ENCODE measurements around the gene NTRK3. TPM values are rescaled to one million over a fixed set of nuclear protein-coding genes. Genes with fewer than 3 reads are reported as not detected.

Gene NTRK3
- total and polyA plus RNA-seq, 2 donors (not counting 3 experiments of a cell fraction or from before 2014, with no cell fraction given), result not detected

GRCh38 chr15:88257311-88258092, 963 bp upstream of the NTRK3 start:
- FAIRE-seq (no peak), DNase-seq (ENCODE audit: low read depth, low spot score) (no peak)
- Histone ChIP-seq H4K20me1 (replicated peaks; ENCODE audit: control insufficient read depth, extremely low read depth, insufficient read depth, low read length) (no peaks in the 10 kb centered on the region), H3K4me1 (ENCODE audit: control insufficient read depth, extremely low read depth, insufficient read depth, low read length) (no peaks in the 10 kb centered on the region), H3K4me3 (replicated peaks in 1 of 3; ENCODE audit: insufficient read depth in 1 of 3, low read depth in 1 of 3, low read length in 3 of 3) (no peak overlapping the region), H3K79me2 (ENCODE audit: control insufficient read depth, insufficient read depth, low read length) (no peaks in the 10 kb centered on the region), H3K9me1 (replicated peaks; ENCODE audit: control insufficient read depth, extremely low read depth, insufficient read depth, low read length) (no peaks in the 10 kb centered on the region), H3K9ac (replicated peaks; ENCODE audit: extremely low read depth, insufficient read depth, low read length) (no peak overlapping the region), H3K36me3 (ENCODE audit: control insufficient read depth in 2 of 2, extremely low read depth in 1 of 2, insufficient read depth in 2 of 2, low read length in 2 of 2) (no peaks in the 10 kb centered on the region), H3K9me3 (replicated peaks; ENCODE audit: control insufficient read depth, insufficient read depth, low read length) (no peaks in the 10 kb centered on the region), H3K27me3 (ENCODE audit: control insufficient read depth in 2 of 2, insufficient read depth in 2 of 2, low read length in 2 of 2) (peaks cover 38 to 43% of the 10 kb centered on the region in 2 experiments), H3K4me2 (ENCODE audit: insufficient read depth, low read length) (no peak overlapping the region), H3K27ac (ENCODE audit: insufficient read depth, low read depth, low read length) (no peak overlapping the region), H2AFZ (ENCODE audit: low read depth, low read length) (no peak overlapping the region)
- ChIA-PET POLR2A (no interaction called here), CTCF (interaction anchor here (0.8 kb wide), 1 partner anchor 17 kb away, joined by 3 read pairs; no protein-coding TSS in a partner anchor)
- TF ChIP-seq MAX (IDR thresholded peaks at IDR 0.05; ENCODE audit: insufficient read depth, insufficient read length) (no peak), POLR2AphosphoS5 (IDR thresholded peaks at IDR 0.05; ENCODE audit: insufficient read depth, low read depth, low read length) (no peak), EZH2 (IDR thresholded peaks at IDR 0.05; ENCODE audit: borderline replicate concordance, low read depth, low read length, severe bottlenecking) (no peak), FOS (IDR thresholded peaks at IDR 0.05; ENCODE audit: borderline replicate concordance, insufficient read depth, low read length) (no peak), POLR2A (IDR thresholded peaks at IDR 0.05; ENCODE audit: low read depth, low read length) (no peak)
- intact Hi-C loops (cut with micrococcal nuclease) (no loop called here), dilution Hi-C loops (cut with MboI; ENCODE audit: extremely low pct_ligation_motif_present, low sequenced_read_pairs) (no loop called here)
- BruUV-seq (replicated peaks), result no TSS peak

Measured in endothelial cell of umbilical vein (primary cell).